GM10847 (cell line): ENCODE results near the gene SIRPG.

ENCODE experiments used
- POLR2A ChIP-seq: IDR thresholded peaks from 2 replicates; pipeline ENCODE4 v1.6.1; 2011; ENCODE audit not compliant: insufficient read length; ENCODE audit errors: extremely low read depth

Gene SIRPG

DNA sequence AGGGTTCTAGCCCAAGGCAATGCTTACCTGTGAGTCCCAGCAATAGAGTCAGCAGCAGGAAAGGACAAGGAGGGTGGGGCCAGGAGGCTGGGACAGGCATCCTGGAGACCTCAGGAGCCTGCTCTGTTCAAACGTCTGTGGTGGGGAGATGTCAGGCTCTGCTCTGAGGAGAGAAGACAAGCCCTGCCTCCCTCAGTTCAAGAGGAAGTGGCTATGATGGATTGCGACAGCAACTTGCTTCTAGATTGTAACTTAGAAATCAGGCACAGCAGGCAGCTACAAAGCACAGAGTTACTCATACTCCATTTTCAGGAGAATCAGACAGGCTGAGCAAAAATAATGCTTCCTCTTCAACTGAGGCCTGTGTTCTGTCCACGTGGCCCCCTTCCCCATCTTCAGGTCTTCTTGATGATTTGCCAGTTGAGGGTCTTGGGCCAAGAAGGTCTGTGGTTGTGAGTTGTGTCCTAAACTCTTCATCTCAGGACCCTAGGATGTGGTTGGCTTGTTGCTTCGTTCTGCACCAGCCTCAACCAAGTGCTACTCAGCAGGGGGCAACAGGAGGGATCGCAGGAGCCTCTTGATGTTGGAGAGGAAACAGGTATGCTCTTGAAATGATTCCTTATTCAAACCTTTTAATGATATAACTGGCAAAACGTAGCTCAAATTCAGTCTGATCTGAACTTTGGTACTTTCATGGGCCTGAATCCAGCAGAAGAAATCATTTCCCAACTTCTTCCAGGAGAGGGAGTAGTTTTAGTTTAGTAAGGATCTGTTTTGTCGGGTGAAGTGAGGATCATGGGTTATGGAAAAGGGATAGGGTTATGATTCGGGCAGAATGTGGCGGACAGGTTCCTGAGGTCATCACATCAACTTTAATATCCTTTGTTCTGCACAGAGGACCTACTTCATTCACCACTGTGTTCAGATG is 68.8 kb downstream of the SIRPG start:
- TF ChIP-seq POLR2A, result no peak

DNA sequence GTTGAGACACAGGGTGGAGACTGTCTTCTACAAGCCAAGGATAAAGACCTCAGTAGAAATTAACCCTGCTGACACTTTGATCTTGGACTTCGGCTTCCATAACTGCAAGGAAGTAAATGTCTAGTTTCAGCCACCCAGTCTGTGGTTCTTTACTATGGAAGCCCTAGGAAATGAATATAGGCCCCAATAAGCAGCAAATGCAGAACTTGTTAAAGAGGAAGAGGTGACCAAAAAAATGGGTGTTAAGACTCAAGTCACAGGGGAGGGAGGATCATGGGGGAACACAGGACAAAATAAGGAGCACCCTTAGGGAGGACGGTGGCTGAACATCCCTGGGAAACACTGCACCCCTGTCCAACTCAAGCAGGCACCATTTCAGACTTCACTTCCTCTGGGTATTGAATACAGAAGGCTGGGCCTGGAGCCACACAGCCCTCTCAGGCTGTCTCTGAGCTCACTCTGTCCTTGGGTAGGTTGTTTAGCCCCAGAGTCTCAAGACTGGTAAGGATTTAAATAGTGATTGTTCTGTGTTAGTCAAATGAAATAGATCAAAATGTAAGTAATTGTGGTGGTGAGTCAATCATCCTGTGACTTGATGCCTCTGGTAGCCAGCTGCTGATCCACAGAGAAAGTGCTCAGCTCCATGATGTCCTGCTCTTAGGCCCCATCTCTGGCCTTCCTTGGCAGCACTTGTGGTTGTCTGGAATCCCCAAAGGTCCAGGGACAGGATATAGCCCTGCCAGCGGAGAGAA is 69.6 kb downstream of the SIRPG start:
- no peak for TF ChIP-seq POLR2A

DNA sequence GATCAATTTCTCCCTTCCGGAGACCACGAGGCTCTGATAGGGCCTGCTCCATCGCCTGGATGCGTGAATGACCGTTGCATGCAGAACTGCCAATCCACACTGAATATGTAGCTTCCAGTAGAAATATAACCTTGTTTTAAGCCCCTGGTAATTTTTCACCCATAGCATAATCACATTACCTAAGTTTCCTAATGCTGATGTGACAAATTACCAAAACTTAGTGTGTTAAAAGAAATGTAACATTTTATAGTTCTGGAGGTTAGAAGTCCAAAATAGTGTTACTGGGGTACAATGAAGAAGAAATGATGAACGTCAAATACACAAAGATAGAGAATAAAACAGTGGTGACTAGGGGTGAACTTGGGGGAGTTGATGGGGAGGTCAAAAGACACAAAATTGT is 78.1 kb downstream of the SIRPG start:
- no peak for TF ChIP-seq POLR2A
